Endothelial cell of umbilical vein (primary cell): ENCODE results near the gene RYR3. TPM values are rescaled to one million over a fixed set of nuclear protein-coding genes. Genes with fewer than 3 reads are reported as not detected.

Experiments
- BruUV-seq: library from RNA; stranded (reverse); fragments of 400-500 nt; replicated peaks from 2 replicates; lab custom pipeline; 2021; lab: Mats Ljungman, UMichigan
- CTCF ChIA-PET: fragments of 300-600, 350-600 bp; sonication (Branson Sonifier 250); formaldehyde crosslinking; loops from one replicate; lab custom pipeline; 2021; ENCODE audit warnings: antibody characterized with exemption, inconsistent platforms; lab: Charles Lee
- POLR2A ChIA-PET: fragments of 300-600, 350-600 bp; sonication (Branson Sonifier 250); formaldehyde crosslinking; loops from one replicate; lab custom pipeline; 2021; ENCODE audit warnings: antibody characterized with exemption, inconsistent platforms; lab: Charles Lee
- DNase-seq: peaks from one replicate; pipeline ENCODE4 v3.0.0-alpha.2; 2011; ENCODE audit warnings: low read depth, low spot score
- FAIRE-seq: peaks from 2 replicates; lab custom pipeline; 2011; peaks lifted over from hg19 to GRCh38; lab: Jason Lieb, UNC
- H2AFZ ChIP-seq: 2 replicates; pipeline ENCODE4 v1.6.0; 2012; ENCODE audit warnings: low read depth, low read length, control low read depth, inconsistent platforms
- H3K27ac ChIP-seq: 2 replicates; pipeline ENCODE4 v1.5.1; 2011; ENCODE audit warnings: low read depth, mild to moderate bottlenecking, control low read depth, low read length, moderate library complexity; ENCODE audit not compliant: insufficient read depth
- H3K27me3 ChIP-seq, 2 experiments: 2 replicates each; pipeline versions ENCODE4 v1.6.0 to v1.6.1; 2011; ENCODE audit warnings: low read length in 2 of 2, mixed read lengths in 1 of 2; ENCODE audit not compliant: control insufficient read depth in 2 of 2, insufficient read depth in 2 of 2
- H3K36me3 ChIP-seq, 2 experiments: 2 replicates in 1 of 2; 3 replicates in 1 of 2; pipeline ENCODE4 v1.5.1; 2011; ENCODE audit warnings: low read length in 2 of 2, mild to moderate bottlenecking in 1 of 2, moderate library complexity in 1 of 2; ENCODE audit not compliant: control insufficient read depth in 2 of 2, insufficient read depth in 2 of 2; ENCODE audit errors: extremely low read depth in 1 of 2
- H3K4me1 ChIP-seq: 3 replicates; pipeline ENCODE4 v1.5.1; 2011; ENCODE audit warnings: mild to moderate bottlenecking, low read length; ENCODE audit not compliant: control insufficient read depth, insufficient read depth; ENCODE audit errors: extremely low read depth
- H3K4me2 ChIP-seq: 2 replicates; pipeline ENCODE4 v1.6.1; 2011; ENCODE audit warnings: low read length, control low read depth, mixed read lengths; ENCODE audit not compliant: insufficient read depth
- H3K4me3 ChIP-seq, 3 experiments: fragments of 200-600 bp in 1 of 3; sonication (generic), shearing (Covaris generic) in 1 of 3; replicated peaks in 1 of 3; 2 replicates each; pipeline ENCODE4 v1.5.1; 2011 to 2016; ENCODE audit warnings: control low read depth in 3 of 3, low read length in 3 of 3, mild to moderate bottlenecking in 2 of 3, inconsistent platforms in 1 of 3, low read depth in 1 of 3, moderate library complexity in 1 of 3; ENCODE audit not compliant: insufficient read depth in 1 of 3
- H3K79me2 ChIP-seq: 2 replicates; pipeline ENCODE4 v1.6.0; 2012; ENCODE audit warnings: low read length, inconsistent platforms; ENCODE audit not compliant: control insufficient read depth, insufficient read depth
- H3K9ac ChIP-seq: replicated peaks from 2 replicates; pipeline ENCODE3; 2011; ENCODE audit warnings: low read length, control low read depth; ENCODE audit not compliant: insufficient read depth; ENCODE audit errors: extremely low read depth
- H3K9me1 ChIP-seq: replicated peaks from 3 replicates; pipeline ENCODE4 v1.6.0; 2011; ENCODE audit warnings: mild to moderate bottlenecking, low read length; ENCODE audit not compliant: control insufficient read depth, insufficient read depth; ENCODE audit errors: extremely low read depth
- H3K9me3 ChIP-seq: replicated peaks from 2 replicates; pipeline ENCODE4 v1.5.1; 2012; ENCODE audit warnings: low read length, inconsistent platforms; ENCODE audit not compliant: control insufficient read depth, insufficient read depth
- H4K20me1 ChIP-seq: replicated peaks from 2 replicates; pipeline ENCODE3; 2011; ENCODE audit warnings: mild to moderate bottlenecking, low read length; ENCODE audit not compliant: control insufficient read depth, insufficient read depth; ENCODE audit errors: extremely low read depth
- EZH2 ChIP-seq: IDR thresholded peaks from 2 replicates; pipeline ENCODE4 v1.6.1; 2012; ENCODE audit warnings: borderline replicate concordance, low read depth, mild to moderate bottlenecking, moderate library complexity, low read length, inconsistent platforms; ENCODE audit not compliant: severe bottlenecking
- FOS ChIP-seq: IDR thresholded peaks from 2 replicates; pipeline ENCODE4 v1.6.1; 2011; ENCODE audit warnings: mild to moderate bottlenecking, low read length, moderate library complexity, borderline replicate concordance; ENCODE audit not compliant: insufficient read depth
- GATA2 ChIP-seq: IDR thresholded peaks from 2 replicates; pipeline ENCODE4 v1.7.0; 2011; ENCODE audit warnings: low read depth, mild to moderate bottlenecking, moderate library complexity, mixed read lengths, low read length; ENCODE audit not compliant: insufficient read length, insufficient read depth
- JUN ChIP-seq: IDR thresholded peaks from 2 replicates; pipeline ENCODE4 v1.6.1; 2011; ENCODE audit warnings: borderline replicate concordance, low read depth; ENCODE audit not compliant: insufficient read length, insufficient read depth
- MYC ChIP-seq: IDR thresholded peaks from one replicate; pipeline ENCODE4 v1.6.1; 2011; ENCODE audit warnings: mild to moderate bottlenecking, low read depth, low read length
- POLR2A ChIP-seq: IDR thresholded peaks from 2 replicates; pipeline ENCODE4 v1.6.1; 2012; ENCODE audit warnings: low read depth, mild to moderate bottlenecking, control low read depth, low read length
- POLR2AphosphoS5 ChIP-seq: IDR thresholded peaks from 2 replicates; pipeline ENCODE4 v1.6.1; 2012; ENCODE audit warnings: low read depth, mild to moderate bottlenecking, control low read depth, low read length, moderate library complexity; ENCODE audit not compliant: insufficient read depth
- dilution Hi-C: fragments of 300-500 bp; cut with MboI; formaldehyde crosslinking; loops from one replicate; pipeline ENCODE4 v1.15.0; 2019; ENCODE audit warnings: low sequenced_read_pairs; ENCODE audit not compliant: extremely low pct_ligation_motif_present
- intact Hi-C: fragments of 100-400 bp; cut with micrococcal nuclease; formaldehyde crosslinking; loops from one replicate; pipeline ENCODE4 v1.10.0; 2022
- polyA plus RNA-seq, 4 experiments: library from polyadenylated mRNA; depleted of rRNA in 3 of 4; stranded (reverse) in 3 of 4; unstranded in 1 of 4; fragments of >200 nt; gene quantifications; 2 replicates each; pipeline versions ENCODE4 v1.2.1 to v1.2.3, GENCODE V29; 2011 to 2012; ENCODE audit warnings: missing spikeins in 1 of 4
- total RNA-seq: library from RNA; stranded (reverse); gene quantifications from 2 replicates; pipeline ENCODE4 v1.2.3, GENCODE V29; 2021
- TF ChIP-seq, protein P1 (sequence below), 2 donors: IDR thresholded peaks; 1 replicate in 1 of 2; 2 replicates in 1 of 2; pipeline ENCODE4 v1.5.1; 2011; ENCODE audit warnings: low read length in 2 of 2, mild to moderate bottlenecking in 2 of 2, moderate library complexity in 2 of 2, control low read depth in 1 of 2, inconsistent platforms in 1 of 2, low read depth in 1 of 2; ENCODE audit not compliant: insufficient read depth in 1 of 2; ENCODE audit errors: extremely low read depth in 1 of 2
- TF ChIP-seq, protein P2 (sequence below): IDR thresholded peaks from 2 replicates; pipeline ENCODE4 v1.6.1; 2011; ENCODE audit not compliant: insufficient read depth, insufficient read length

The RYR3 gene
- total and polyA plus RNA-seq, 2 donors (not counting 3 experiments of a cell fraction or from before 2014, with no cell fraction given): not detected

DNA sequence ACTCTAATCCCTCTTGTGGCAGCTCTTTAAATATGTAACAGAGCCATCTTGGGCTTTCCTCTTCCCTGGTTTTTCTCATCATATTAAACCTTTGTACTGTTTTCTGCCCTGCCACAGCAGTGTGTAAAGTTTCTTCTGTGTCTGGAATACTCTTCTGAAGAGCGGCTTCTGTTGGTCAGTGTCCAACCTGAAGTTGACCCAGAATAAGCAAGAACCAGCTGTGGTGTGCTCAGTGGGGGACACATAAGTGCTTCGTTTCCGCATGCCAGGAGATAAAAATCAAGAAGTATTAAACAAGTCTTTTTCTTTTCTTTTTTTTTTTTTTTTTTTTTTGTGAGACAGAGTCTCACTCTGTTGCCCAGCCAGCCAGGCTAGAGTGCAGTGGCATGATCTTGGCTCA, 484.3 kb downstream of the RYR3 start:
- ChIA-PET POLR2A (no interaction called here), CTCF (interaction anchor here (1.0 to 1.5 kb wide), 2 partner anchors 18 to 94 kb away, joined by 3 read pairs; no protein-coding TSS in a partner anchor)
- Histone ChIP-seq H3K27ac (no peak overlapping the region), H2AFZ (no peak overlapping the region), H3K36me3 (no peaks in the 10 kb centered on the region), H3K4me3 (no peak overlapping the region), H3K9ac (no peak overlapping the region), H3K79me2 (no peaks in the 10 kb centered on the region), H3K9me1 (no peaks in the 10 kb centered on the region), H3K9me3 (no peaks in the 10 kb centered on the region), H3K4me2 (no peak overlapping the region), H3K4me1 (no peaks in the 10 kb centered on the region), H3K27me3 (peaks cover 2 to 6% of the 10 kb centered on the region in 2 experiments), H4K20me1 (no peaks in the 10 kb centered on the region)
- DNase-seq (no peak), FAIRE-seq (no peak)
- BruUV-seq: no TSS peak
- dilution Hi-C loops (no loop called here), intact Hi-C loops (no loop called here)
- TF ChIP-seq MYC: no peak
- TF ChIP-seq EZH2: no peak
- TF ChIP-seq JUN: no peak

DNA sequence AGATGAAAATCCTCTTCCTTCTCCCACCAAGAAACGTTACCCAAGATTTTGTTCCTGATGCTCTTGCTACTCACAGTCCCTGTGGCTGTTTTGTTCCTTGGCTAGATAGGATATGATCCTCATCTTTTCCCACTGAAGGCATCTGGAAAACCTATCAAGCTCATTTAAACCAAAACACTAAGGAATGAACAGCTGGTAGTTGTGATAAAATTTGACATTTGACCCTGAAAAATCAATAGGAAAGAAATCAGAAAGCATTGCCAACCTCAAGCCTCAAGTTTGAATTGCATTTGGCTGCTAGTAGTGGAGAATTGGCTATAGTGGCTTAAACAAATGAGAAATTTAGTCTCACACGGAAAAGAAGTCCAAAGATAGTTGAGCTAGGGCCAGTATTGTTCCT, 486.9 kb downstream of the RYR3 start:
- no peaks in the 10 kb centered on the region for H4K20me1 ChIP-seq
- TF ChIP-seq EZH2 (no peak), FOS (no peak), POLR2AphosphoS5 (no peak), JUN (no peak), GATA2 (no peak), MYC (no peak), POLR2A (no peak)
- TF ChIP-seq, protein P1, sequence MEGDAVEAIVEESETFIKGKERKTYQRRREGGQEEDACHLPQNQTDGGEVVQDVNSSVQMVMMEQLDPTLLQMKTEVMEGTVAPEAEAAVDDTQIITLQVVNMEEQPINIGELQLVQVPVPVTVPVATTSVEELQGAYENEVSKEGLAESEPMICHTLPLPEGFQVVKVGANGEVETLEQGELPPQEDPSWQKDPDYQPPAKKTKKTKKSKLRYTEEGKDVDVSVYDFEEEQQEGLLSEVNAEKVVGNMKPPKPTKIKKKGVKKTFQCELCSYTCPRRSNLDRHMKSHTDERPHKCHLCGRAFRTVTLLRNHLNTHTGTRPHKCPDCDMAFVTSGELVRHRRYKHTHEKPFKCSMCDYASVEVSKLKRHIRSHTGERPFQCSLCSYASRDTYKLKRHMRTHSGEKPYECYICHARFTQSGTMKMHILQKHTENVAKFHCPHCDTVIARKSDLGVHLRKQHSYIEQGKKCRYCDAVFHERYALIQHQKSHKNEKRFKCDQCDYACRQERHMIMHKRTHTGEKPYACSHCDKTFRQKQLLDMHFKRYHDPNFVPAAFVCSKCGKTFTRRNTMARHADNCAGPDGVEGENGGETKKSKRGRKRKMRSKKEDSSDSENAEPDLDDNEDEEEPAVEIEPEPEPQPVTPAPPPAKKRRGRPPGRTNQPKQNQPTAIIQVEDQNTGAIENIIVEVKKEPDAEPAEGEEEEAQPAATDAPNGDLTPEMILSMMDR (IDR thresholded peaks at IDR 0.05; ENCODE audit: extremely low read depth in 1 of 2, insufficient read depth in 1 of 2, low read depth in 1 of 2, low read length in 2 of 2): no peak
- TF ChIP-seq, protein P2, sequence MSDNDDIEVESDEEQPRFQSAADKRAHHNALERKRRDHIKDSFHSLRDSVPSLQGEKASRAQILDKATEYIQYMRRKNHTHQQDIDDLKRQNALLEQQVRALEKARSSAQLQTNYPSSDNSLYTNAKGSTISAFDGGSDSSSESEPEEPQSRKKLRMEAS: no peak
- no peaks in the 10 kb centered on the region for H3K9me1 ChIP-seq
- H3K27ac ChIP-seq: no peak overlapping the region
- H3K36me3 ChIP-seq: no peaks in the 10 kb centered on the region
- H3K4me1 ChIP-seq: no peaks in the 10 kb centered on the region
- H3K4me3 ChIP-seq: no peak overlapping the region
- H3K27me3 ChIP-seq: peaks cover 0 to 6% of the 10 kb centered on the region in 2 experiments
- ChIA-PET POLR2A (no interaction called here), CTCF (interaction anchor here (1.6 kb wide), 1 partner anchor 60 kb away, joined by 3 read pairs; no protein-coding TSS in a partner anchor)
- H3K9ac ChIP-seq: no peak overlapping the region
- intact Hi-C loops: no loop called here
- no peak overlapping the region for H2AFZ ChIP-seq
- H3K79me2 ChIP-seq: no peaks in the 10 kb centered on the region
- FAIRE-seq: no peak
- DNase-seq: no peak
- H3K4me2 ChIP-seq: no peak overlapping the region
- no TSS peak for BruUV-seq
- dilution Hi-C loops: no loop called here
- H3K9me3 ChIP-seq: no peaks in the 10 kb centered on the region
